Lower leg skin (tissue), 4 donors: Measurements from ENCODE around the gene PGBD5. TPM values are rescaled to one million over a fixed set of nuclear protein-coding genes. Genes with fewer than 3 reads are reported as not detected.

Experiments
- DNase-seq, 2 donors: peaks; one replicate each; pipeline ENCODE4 v3.0.0-alpha.2; 2019; ENCODE audit warnings: low spot score in 2 of 2
- H3K4me3 ChIP-seq: fragments of 200-600 bp; sonication (generic); 2 replicates; pipeline ENCODE4 v1.5.1; 2017; ENCODE audit warnings: mild to moderate bottlenecking, low read depth; ENCODE audit not compliant: poor library complexity, severe bottlenecking
- POLR2A ChIP-seq, 2 donors: fragments of 450-650 bp; IDR thresholded peaks; one replicate each; pipeline ENCODE4 v1.6.1; 2016 to 2017; ENCODE audit warnings: antibody characterized with exemption in 2 of 2, mild to moderate bottlenecking in 1 of 2, moderate library complexity in 1 of 2
- WGBS, 2 donors: methylation state at CpG; one replicate each; pipeline ENCODE4 v1.1.5; 2018; 5-methylcytosine and 5-hydroxymethylcytosine counted together
- intact Hi-C: fragments of 100-400 bp; cut with DNase I; formaldehyde crosslinking; loops from one replicate; pipeline ENCODE4 v1.15.0; 2023; ENCODE audit warnings: low total_unique reads
- total RNA-seq, 4 donors: library from RNA; depleted of rRNA; stranded (reverse); fragments of >200 nt; gene quantifications; one replicate each; pipeline ENCODE4 v1.1.0, GENCODE V29; 2016
- TF ChIP-seq, protein P1 (sequence below), 3 donors: fragments of 450-650 bp; IDR thresholded peaks; one replicate each; pipeline ENCODE4 v1.5.1; 2016; ENCODE audit warnings: antibody characterized with exemption in 3 of 3, mild to moderate bottlenecking in 3 of 3, moderate library complexity in 2 of 3

The PGBD5 gene
- total RNA-seq, 4 donors from 2014 or later: 0.04 to 1.6 (median 0.11) TPM

DNA sequence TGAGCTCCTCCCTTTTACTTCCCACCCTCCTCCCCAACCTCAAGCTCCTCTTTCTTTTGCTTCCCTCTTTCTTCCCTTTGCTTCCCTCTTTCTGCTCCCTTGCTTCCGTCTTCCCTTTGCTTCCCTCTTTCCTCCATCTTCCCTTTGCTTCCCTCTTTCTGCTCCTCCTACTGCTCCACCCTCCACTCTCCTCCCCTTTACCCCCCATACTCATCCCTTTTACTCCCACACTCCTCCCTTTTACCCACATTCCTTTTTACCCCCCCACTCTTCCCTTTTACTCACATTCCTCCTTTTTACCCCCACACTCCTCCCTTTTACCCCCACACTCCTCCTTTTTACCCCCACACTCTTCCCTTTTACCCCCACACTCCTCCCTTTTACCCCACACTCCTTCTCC lies 30.2 kb downstream of the PGBD5 start:
- TF ChIP-seq, protein P1, sequence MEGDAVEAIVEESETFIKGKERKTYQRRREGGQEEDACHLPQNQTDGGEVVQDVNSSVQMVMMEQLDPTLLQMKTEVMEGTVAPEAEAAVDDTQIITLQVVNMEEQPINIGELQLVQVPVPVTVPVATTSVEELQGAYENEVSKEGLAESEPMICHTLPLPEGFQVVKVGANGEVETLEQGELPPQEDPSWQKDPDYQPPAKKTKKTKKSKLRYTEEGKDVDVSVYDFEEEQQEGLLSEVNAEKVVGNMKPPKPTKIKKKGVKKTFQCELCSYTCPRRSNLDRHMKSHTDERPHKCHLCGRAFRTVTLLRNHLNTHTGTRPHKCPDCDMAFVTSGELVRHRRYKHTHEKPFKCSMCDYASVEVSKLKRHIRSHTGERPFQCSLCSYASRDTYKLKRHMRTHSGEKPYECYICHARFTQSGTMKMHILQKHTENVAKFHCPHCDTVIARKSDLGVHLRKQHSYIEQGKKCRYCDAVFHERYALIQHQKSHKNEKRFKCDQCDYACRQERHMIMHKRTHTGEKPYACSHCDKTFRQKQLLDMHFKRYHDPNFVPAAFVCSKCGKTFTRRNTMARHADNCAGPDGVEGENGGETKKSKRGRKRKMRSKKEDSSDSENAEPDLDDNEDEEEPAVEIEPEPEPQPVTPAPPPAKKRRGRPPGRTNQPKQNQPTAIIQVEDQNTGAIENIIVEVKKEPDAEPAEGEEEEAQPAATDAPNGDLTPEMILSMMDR (IDR thresholded peaks at IDR 0.05): no peak
- TF ChIP-seq POLR2A (IDR thresholded peaks at IDR 0.05): no peak
- 77 to 79% methylated on average over 1 of the region's 1 CpG for WGBS, 2 donors
- intact Hi-C loops: no loop called here
- no peak overlapping the region for H3K4me3 ChIP-seq
- no peak for DNase-seq

DNA sequence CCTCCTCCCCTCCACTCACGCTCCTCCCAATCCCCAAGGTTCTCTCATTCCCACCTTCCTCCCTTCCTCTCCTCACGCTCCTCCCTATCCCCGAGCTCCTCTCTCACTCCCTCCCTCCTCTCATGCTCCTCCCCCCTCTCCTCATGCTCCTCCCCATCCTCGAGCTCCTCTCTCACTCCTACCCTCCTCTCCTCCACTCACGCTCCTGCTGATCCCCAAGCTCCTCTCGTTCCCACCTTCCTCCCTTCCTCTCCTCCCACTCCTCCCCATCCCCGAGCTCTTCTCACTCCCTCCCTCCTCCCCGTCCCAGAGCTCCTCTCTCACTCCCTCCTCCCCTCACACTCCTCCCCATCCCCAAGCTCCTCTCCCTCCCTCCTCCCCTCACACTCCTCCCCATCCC lies 31.4 kb downstream of the PGBD5 start:
- intact Hi-C loops: no loop called here
- no peak overlapping the region for H3K4me3 ChIP-seq
- WGBS, 2 donors: 83 to 88% methylated on average over 8 of the region's 8 CpGs
- TF ChIP-seq POLR2A (IDR thresholded peaks at IDR 0.05): no peak
- TF ChIP-seq, protein P1 (IDR thresholded peaks at IDR 0.05): no peak
- peak in 1 of 2 donors; percentile 18 for DNase-seq

DNA sequence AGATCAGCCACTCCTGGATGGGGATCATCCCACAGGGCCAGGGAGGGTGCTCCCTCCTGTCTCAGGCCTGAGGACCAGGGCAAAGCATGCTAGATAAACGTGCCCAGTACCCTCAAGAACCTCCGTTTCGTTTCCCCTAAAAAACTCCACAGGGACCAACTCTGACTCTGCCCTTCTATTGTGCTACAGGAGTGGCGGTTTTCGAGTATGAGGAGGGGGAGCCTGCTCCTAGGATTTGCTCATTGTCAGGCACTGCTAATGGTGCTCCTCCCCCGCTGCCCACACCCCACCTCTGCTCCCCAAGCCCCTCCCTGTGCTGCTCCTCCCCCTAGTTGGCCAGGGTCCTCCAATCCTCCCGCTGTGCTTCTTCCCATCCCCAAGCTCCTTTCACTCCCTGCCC lies 32.0 kb downstream of the PGBD5 start:
- intact Hi-C loops: no loop called here
- H3K4me3 ChIP-seq: no peak overlapping the region
- DNase-seq: no peak
- TF ChIP-seq POLR2A (IDR thresholded peaks at IDR 0.05): no peak
- TF ChIP-seq, protein P1 (IDR thresholded peaks at IDR 0.05): no peak
- 81 to 83% methylated on average over 7 of the region's 7 CpGs for WGBS, 2 donors

DNA sequence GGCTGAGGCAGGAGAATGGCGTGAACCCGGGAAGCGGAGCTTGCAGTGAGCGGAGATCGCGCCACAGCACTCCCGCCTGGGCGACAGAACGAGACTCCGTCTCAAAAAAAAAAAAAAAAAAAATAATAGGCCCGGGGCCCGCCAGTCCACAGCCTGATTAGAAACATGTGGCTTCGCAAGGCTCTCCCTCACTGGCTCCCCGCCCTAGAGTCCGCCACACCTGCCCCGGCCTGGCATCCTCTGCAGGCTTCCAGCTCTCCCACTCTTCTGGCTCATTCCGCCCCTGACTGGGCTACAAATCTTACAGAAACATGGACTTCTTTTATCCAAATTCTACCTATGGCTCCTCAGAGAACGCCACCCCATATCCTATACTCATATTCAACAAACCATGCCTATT lies 32.4 kb downstream of the PGBD5 start:
- 88 to 95% methylated on average over 18 of the region's 18 CpGs for WGBS, 2 donors
- peak in 1 of 2 donors; percentile 48 for DNase-seq
- TF ChIP-seq POLR2A (IDR thresholded peaks at IDR 0.05): no peak
- TF ChIP-seq, protein P1 (IDR thresholded peaks at IDR 0.05): no peak
- H3K4me3 ChIP-seq: no peak overlapping the region
- intact Hi-C loops: no loop called here

DNA sequence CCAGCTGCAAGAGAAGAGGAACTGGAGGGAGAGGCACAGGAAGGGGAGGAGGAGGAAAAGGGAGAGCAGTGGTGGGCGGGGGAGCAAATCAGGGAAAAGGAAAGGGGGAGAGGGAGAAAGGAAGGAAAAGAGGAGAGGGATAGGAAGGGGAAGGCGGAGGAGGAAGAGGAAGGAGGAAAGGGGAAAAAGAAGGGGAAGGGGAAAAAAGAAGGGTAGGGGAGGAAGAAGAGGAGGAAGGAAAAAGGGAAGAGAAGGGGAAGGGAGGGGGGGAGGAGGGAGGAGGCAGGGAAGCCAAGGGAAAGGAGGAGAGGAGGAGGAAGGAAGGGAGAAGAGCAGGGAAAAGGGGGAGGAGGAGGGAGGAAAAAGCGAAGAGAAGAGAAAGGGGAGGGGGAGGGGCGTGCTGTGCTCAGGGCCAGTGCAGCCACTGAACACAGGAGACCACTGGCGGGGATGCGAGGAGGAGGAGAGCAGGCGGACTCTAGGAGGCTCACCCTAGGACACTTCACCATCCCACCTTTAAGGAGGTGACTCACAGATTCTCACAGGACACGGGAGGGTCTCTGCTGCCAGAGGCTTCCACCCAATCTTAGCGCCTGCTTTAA lies 33.1 kb downstream of the PGBD5 start:
- intact Hi-C loops: no loop called here
- TF ChIP-seq, protein P1 (IDR thresholded peaks at IDR 0.05): no peak
- no peak for TF ChIP-seq POLR2A (IDR thresholded peaks at IDR 0.05)
- 78 to 79% methylated on average over 9 of the region's 9 CpGs for WGBS, 2 donors
- H3K4me3 ChIP-seq: no peak overlapping the region
- peak in 1 of 2 donors; percentile 45 for DNase-seq

DNA sequence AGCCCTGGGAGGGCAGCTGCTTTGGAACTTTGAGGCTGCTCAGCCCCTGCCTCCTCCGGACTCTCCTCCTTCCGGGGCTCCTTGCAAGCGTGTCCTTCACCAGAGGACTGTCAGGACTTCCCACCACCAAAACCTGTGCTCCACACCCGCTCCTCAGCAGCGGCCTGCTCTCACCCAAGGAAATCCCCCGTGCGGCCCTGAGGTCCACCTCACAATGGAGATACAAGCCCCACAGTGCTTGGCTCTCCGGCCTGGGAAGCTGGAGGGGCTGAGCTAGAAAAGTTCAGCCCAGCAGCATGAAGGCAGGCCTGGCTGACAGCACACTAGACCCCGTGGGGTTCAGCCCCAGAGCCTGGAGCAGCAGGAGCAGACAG lies 33.6 kb downstream of the PGBD5 start:
- TF ChIP-seq POLR2A (IDR thresholded peaks at IDR 0.05): no peak
- TF ChIP-seq, protein P1 (IDR thresholded peaks at IDR 0.05): no peak
- intact Hi-C loops: no loop called here
- 63 to 71% methylated on average over 8 to 9 of the region's 9 CpGs for WGBS, 2 donors
- peak in 1 of 2 donors; percentile 67 for DNase-seq
- H3K4me3 ChIP-seq: no peak overlapping the region
